ENCODE measurements around the gene CCDC27. TPM values are rescaled to one million over a fixed set of nuclear protein-coding genes. Genes with fewer than 3 reads are reported as not detected.

Gene CCDC27
- total and polyA plus RNA-seq, 2 of the 8 experiments (the other 6 are each of a cell fraction or from before 2014, with no cell fraction given): 0.15 TPM; not detected in 1

- Histone ChIP-seq H3K4me2 (ENCODE audit: insufficient read depth in 1 of 2, low read depth in 2 of 2, low read length in 2 of 2) (peak overlapping the region; percentile 76 to 96), H3K9me3 (ENCODE audit: insufficient read depth in 2 of 2, low read depth in 1 of 2, low read length in 1 of 2) (no peaks in the 10 kb centered on the region; a peak in 1 of 4 replicates), H3K23me2 (ENCODE audit: low read depth, low read length) (peaks cover 15% of the 10 kb centered on the region; the same call in 1 of the 2 replicates), H3K4me3 (ENCODE audit: extremely low read depth in 1 of 4, insufficient read depth in 2 of 4, low read depth in 3 of 4, low read length in 4 of 4) (peak overlapping the region; percentile 67 to 85 (median 78)), H2AK5ac (ENCODE audit: low read depth, low read length) (0 out of 2 replicates have a peak overlapping the region, but pooled peaks have one; percentile 60), H3K4ac (replicated peaks; ENCODE audit: insufficient read length, low read depth, low read length) (no peak overlapping the region), H2BK12ac (ENCODE audit: low read depth, low read length) (0 out of 2 replicates have a peak overlapping the region, but pooled peaks have one; percentile 29), H3K56ac (replicated peaks; ENCODE audit: insufficient read length, low read depth, low read length) (no peak overlapping the region), H3K18ac (ENCODE audit: extremely low read depth, low read length) (no peak overlapping the region; the same call in 1 of the 2 replicates), H4K20me1 (replicated peaks in 1 of 2; ENCODE audit: control insufficient read depth in 1 of 2, insufficient read depth in 2 of 2, low read length in 2 of 2) (peaks cover 0 to 7% of the 10 kb centered on the region in 2 experiments), H3K14ac (ENCODE audit: insufficient read length) (no peak overlapping the region), H3K79me2 (ENCODE audit: control insufficient read depth in 1 of 2, insufficient read depth in 2 of 2, low read length in 2 of 2) (peaks cover 9 to 39% of the 10 kb centered on the region in 2 experiments), H2BK15ac (ENCODE audit: low read length) (no peak overlapping the region), H3K9ac (replicated peaks in 1 of 4; ENCODE audit: extremely low read depth in 1 of 4, low read depth in 3 of 4, low read length in 3 of 4) (peak overlapping the region; percentile 66 to 79 (median 76)), H4K8ac (ENCODE audit: extremely low read depth, insufficient read depth, low read length) (peak overlapping the region; percentile 57; the same call in 1 of the 2 replicates), H2BK5ac (ENCODE audit: low read depth, low read length) (no peak overlapping the region), H4K91ac (replicated peaks; ENCODE audit: insufficient read length, low read length) (no peak overlapping the region), H4K5ac (ENCODE audit: insufficient read length, low read depth, low read length) (no peak overlapping the region), H3K27me3 (replicated peaks in 1 of 4; ENCODE audit: control insufficient read depth in 3 of 4, extremely low read depth in 1 of 4, insufficient read depth in 3 of 4, low read length in 3 of 4) (no peaks in the 10 kb centered on the region; a peak in 2 of 7 replicates), H3K4me1 (replicated peaks in 1 of 4; ENCODE audit: control insufficient read depth in 3 of 4, insufficient read depth in 4 of 4, low read length in 3 of 4) (peaks cover 9 to 23% (median 14%) of the 10 kb centered on the region in 4 experiments), H2BK20ac (ENCODE audit: low read length) (no peak overlapping the region), H3K36me3 (ENCODE audit: control insufficient read depth in 2 of 4, insufficient read depth in 4 of 4, low read length in 3 of 4) (no peaks in the 10 kb centered on the region), H3K23ac (ENCODE audit: insufficient read length) (no peak overlapping the region), H3K79me1 (ENCODE audit: low read depth, low read length) (peaks cover 10% of the 10 kb centered on the region), H3K27ac (ENCODE audit: low read depth, low read length) (no peak overlapping the region; the same call in 1 of the 2 replicates), H2BK120ac (replicated peaks; ENCODE audit: low read depth, low read length) (no peak overlapping the region), H2AFZ (ENCODE audit: low read length) (no peak overlapping the region)
- WGBS, 2 experiments (ENCODE audit: extremely low coverage in 1 of 2, insufficient coverage in 1 of 2, insufficient read length in 1 of 2, insufficient replicate concordance in 2 of 2, low coverage in 1 of 2, low lambda C conversion rate in 2 of 2, missing lambda C conversion rate in 1 of 2): 9% methylated on average over 41 of the region's 53 CpGs; no CpG with 5 or more reads in 1 of the 2 experiments
- TF ChIP-seq TAF1 (IDR thresholded peaks at IDR 0.05; ENCODE audit: low read depth, low read length): no peak
- TF ChIP-seq SIN3A (conservative IDR thresholded peaks at IDR 0.05 in 1 of 2, IDR thresholded peaks at IDR 0.05 in 1 of 2; ENCODE audit: low read depth in 1 of 2, low read length in 2 of 2): 0 out of 4 replicates have a peak, but pooled peaks of 1 of the 2 experiments have one; percentile 7
- FAIRE-seq: no peak
- no peak for DNase-seq (ENCODE audit: low read depth in 1 of 2, low spot score in 2 of 2)
- POLR2A ChIA-PET (ENCODE audit: partially characterized antibody): interaction anchor here (1.0 to 4.8 kb wide), 5 partner anchors 9 to 105 kb away, joined by 3 to 29 read pairs (median 11); partner anchors contain the start of gene C1orf174
- CTCF ChIA-PET (ENCODE audit: partially characterized antibody): interaction anchor here (0.5 to 5.2 kb wide), 5 partner anchors 10 to 324 kb away, joined by 3 to 40 read pairs (median 5); no protein-coding TSS in a partner anchor
These were observed 43.4 kb downstream of the CCDC27 start for GRCh38 chr1:3795453-3796214.

Data from H1 (cell line).